ENCODE data around the gene EPSTI1.
"Not testable (repeated sequence)": the region's sequence is repeated elsewhere in the genome, so short reads cannot be mapped to it uniquely, and the experiment has no call there.

Gene EPSTI1

GRCh38 chr13:42991898-42992763 is at the start of gene EPSTI1:
EPSTI1 (minus strand) TSS chr13:42992241; CDS start chr13:42992165, 76 bp downstream.
- Mint-ChIP-seq H3K4me3 (peak within 1 kb of the TSS; percentile 88), H3K27ac (peak within 1 kb of the TSS; percentile 98), H3K36me3 (ENCODE audit: low read depth) (no peaks in the 10 kb centered on the region), H3K9me3 (no peaks in the 10 kb centered on the region), H3K27me3 (no peaks in the 10 kb centered on the region), H3K4me1 (ENCODE audit: low read depth) (peaks cover 71% of the 10 kb centered on the region)

DNA sequence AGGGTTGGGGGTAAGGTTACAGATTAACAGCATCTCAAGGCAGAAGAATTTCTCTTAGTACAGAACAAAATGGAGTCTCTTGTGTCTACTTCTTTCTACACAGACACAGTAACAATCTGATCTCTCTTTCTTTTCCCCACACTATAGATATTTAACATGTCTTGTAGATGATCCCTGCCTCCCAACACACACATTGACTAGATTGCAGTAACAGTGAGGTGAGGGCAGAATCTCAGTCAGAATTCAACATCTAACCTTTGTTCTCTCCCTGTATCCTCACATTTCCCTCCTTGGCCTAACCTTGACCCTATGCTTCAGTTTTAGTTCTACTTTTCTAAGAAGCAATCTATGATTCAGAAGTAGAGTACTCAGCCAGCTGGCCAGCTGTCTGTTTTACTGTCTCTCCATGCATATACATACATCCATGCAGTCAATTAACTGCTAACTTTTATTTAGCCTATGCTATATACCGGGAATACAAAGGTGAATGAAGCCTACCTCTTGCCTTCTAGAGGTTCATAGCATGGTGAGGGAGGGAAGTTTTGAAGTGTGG is 49.4 kb upstream of the EPSTI1 start:
- Mint-ChIP-seq H3K36me3 (ENCODE audit: low read depth) (peaks cover 4% of the 10 kb centered on the region), H3K4me3 (no peak overlapping the region), H3K9me3 (no peaks in the 10 kb centered on the region), H3K27me3 (no peaks in the 10 kb centered on the region), H3K4me1 (ENCODE audit: low read depth) (peaks cover 58% of the 10 kb centered on the region), H3K27ac (no peak overlapping the region)

GRCh38 chr13:43040581-43041368 is 48.7 kb upstream of the EPSTI1 start:
- not testable (repeated sequence) for H3K27me3 Mint-ChIP-seq; H3K36me3 Mint-ChIP-seq (ENCODE audit: low read depth); H3K27ac Mint-ChIP-seq; H3K4me3 Mint-ChIP-seq; H3K9me3 Mint-ChIP-seq
- peaks cover 52% of the 10 kb centered on the region for H3K4me1 Mint-ChIP-seq (ENCODE audit: low read depth)

GRCh38 chr13:43039966-43040365 is 47.9 kb upstream of the EPSTI1 start:
- Mint-ChIP-seq H3K27me3 (no peaks in the 10 kb centered on the region), H3K4me1 (ENCODE audit: low read depth) (peaks cover 44% of the 10 kb centered on the region)

GRCh38 chr13:43036351-43037250 is 44.6 kb upstream of the EPSTI1 start:
- Mint-ChIP-seq H3K4me1 (ENCODE audit: low read depth) (peaks cover 13% of the 10 kb centered on the region), H3K9me3 (peaks cover 4% of the 10 kb centered on the region), H3K27me3 (no peaks in the 10 kb centered on the region), H3K36me3 (ENCODE audit: low read depth) (peaks cover 15% of the 10 kb centered on the region), H3K27ac (no peak overlapping the region), H3K4me3 (no peak overlapping the region)

More at GRCh38 chr13:43039966-43040365, 47.9 kb upstream of the EPSTI1 start:
- Mint-ChIP-seq H3K4me3 (no peak overlapping the region), H3K36me3 (ENCODE audit: low read depth) (peaks cover 4% of the 10 kb centered on the region), H3K9me3 (no peaks in the 10 kb centered on the region), H3K27ac (no peak overlapping the region)

GRCh38 chr13:43033038-43033437 is 41.0 kb upstream of the EPSTI1 start:
- peaks cover 10% of the 10 kb centered on the region for H3K4me1 Mint-ChIP-seq (ENCODE audit: low read depth)
- H3K27me3 Mint-ChIP-seq = no peaks in the 10 kb centered on the region
- H3K9me3 Mint-ChIP-seq = peaks cover 4% of the 10 kb centered on the region
- H3K27ac Mint-ChIP-seq = no peak overlapping the region
- H3K4me3 Mint-ChIP-seq = no peak overlapping the region
- peaks cover 17% of the 10 kb centered on the region for H3K36me3 Mint-ChIP-seq (ENCODE audit: low read depth)

DNA sequence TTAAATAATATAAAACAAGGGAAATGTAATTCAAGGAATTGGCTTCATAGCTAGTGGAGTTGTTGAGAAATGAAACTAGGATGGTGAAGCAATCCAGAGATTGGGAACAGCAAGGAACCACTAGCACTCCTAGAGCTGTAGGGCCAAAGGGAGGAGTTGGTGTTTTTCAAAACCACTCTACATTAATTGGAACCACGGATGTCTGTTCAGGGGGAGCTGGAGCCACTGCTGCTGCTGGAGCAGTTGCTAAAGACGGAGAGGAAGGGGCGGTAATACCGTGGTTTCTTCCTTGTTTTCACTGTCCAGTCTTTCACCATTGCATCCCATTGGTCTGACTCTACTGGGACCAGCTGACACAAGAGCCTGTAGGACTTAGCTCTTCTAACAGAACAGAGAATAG is 39.8 kb upstream of the EPSTI1 start:
- peaks cover 4% of the 10 kb centered on the region for H3K9me3 Mint-ChIP-seq
- peaks cover 16% of the 10 kb centered on the region for H3K4me1 Mint-ChIP-seq (ENCODE audit: low read depth)
- H3K36me3 Mint-ChIP-seq (ENCODE audit: low read depth) = peaks cover 20% of the 10 kb centered on the region
- H3K27me3 Mint-ChIP-seq = no peaks in the 10 kb centered on the region
- no peak overlapping the region for H3K27ac Mint-ChIP-seq
- H3K4me3 Mint-ChIP-seq = no peak overlapping the region

DNA sequence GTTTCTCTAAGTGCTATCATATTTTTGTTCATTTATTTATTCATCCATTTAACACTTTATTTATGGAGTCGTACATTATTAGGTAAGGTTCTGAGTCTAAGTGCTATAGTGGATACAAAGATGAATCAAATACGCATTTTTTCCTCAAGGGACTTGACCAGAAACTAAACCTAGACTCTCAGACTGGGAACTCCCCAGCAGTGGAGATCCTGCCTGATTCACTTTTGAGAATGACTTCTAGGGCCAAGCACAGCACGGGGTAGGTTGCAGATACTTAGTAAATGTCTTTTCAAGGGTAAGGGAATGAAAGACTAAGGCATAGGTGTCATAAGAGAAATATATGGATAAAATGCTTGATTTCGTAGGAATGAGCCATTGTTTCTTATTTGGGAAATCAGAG is 38.5 kb upstream of the EPSTI1 start:
- Mint-ChIP-seq H3K4me1 (ENCODE audit: low read depth) (peaks cover 16% of the 10 kb centered on the region), H3K9me3 (peaks cover 4% of the 10 kb centered on the region), H3K4me3 (no peak overlapping the region), H3K27me3 (no peaks in the 10 kb centered on the region), H3K36me3 (ENCODE audit: low read depth) (peaks cover 20% of the 10 kb centered on the region), H3K27ac (no peak overlapping the region)

- no peak overlapping the region for H3K4me3 Mint-ChIP-seq
- H3K4me1 Mint-ChIP-seq (ENCODE audit: low read depth) = peaks cover 36% of the 10 kb centered on the region
- no peaks in the 10 kb centered on the region for H3K27me3 Mint-ChIP-seq
- H3K9me3 Mint-ChIP-seq = no peaks in the 10 kb centered on the region
- H3K27ac Mint-ChIP-seq = no peak overlapping the region
- H3K36me3 Mint-ChIP-seq (ENCODE audit: low read depth) = peaks cover 9% of the 10 kb centered on the region
Measured at GRCh38 chr13:43026262-43026661, 34.2 kb upstream of the EPSTI1 start.

GRCh38 chr13:43023289-43023963 is 31.4 kb upstream of the EPSTI1 start, which contains the start of gene DNAJC15:
DNAJC15 (plus strand) TSS chr13:43023586; CDS start chr13:43023627, 41 bp downstream.
- Mint-ChIP-seq H3K27me3 (no peaks in the 10 kb centered on the region), H3K27ac (peak within 1 kb of the TSS; percentile 94), H3K4me3 (peak within 1 kb of the TSS; percentile 96), H3K9me3 (no peaks in the 10 kb centered on the region), H3K4me1 (ENCODE audit: low read depth) (peaks cover 29% of the 10 kb centered on the region), H3K36me3 (ENCODE audit: low read depth) (peaks cover 7% of the 10 kb centered on the region)

DNA sequence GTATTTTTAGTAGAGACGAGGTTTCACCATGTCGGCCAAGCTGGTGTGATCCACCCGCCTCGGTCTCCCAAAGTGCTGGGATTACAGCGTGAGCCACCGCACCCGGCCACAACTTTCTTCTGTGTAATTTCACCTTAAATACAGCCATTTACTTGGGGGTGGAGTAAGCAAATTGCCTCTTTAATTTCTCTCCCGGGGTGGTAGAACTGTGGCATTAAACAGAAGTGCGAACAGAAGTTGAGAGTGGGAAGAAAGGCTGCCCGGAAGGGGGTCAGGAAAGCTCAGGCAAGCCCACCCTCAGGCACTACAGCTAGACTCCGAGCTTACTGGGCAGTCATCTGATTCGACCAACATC is 30.9 kb upstream of the EPSTI1 start:
- peak overlapping the region; percentile 94 for H3K27ac Mint-ChIP-seq
- peaks cover 2% of the 10 kb centered on the region for H3K36me3 Mint-ChIP-seq (ENCODE audit: low read depth)
- peak overlapping the region; percentile 96 for H3K4me3 Mint-ChIP-seq
- no peaks in the 10 kb centered on the region for H3K9me3 Mint-ChIP-seq
- peaks cover 25% of the 10 kb centered on the region for H3K4me1 Mint-ChIP-seq (ENCODE audit: low read depth)
- no peaks in the 10 kb centered on the region for H3K27me3 Mint-ChIP-seq

DNA sequence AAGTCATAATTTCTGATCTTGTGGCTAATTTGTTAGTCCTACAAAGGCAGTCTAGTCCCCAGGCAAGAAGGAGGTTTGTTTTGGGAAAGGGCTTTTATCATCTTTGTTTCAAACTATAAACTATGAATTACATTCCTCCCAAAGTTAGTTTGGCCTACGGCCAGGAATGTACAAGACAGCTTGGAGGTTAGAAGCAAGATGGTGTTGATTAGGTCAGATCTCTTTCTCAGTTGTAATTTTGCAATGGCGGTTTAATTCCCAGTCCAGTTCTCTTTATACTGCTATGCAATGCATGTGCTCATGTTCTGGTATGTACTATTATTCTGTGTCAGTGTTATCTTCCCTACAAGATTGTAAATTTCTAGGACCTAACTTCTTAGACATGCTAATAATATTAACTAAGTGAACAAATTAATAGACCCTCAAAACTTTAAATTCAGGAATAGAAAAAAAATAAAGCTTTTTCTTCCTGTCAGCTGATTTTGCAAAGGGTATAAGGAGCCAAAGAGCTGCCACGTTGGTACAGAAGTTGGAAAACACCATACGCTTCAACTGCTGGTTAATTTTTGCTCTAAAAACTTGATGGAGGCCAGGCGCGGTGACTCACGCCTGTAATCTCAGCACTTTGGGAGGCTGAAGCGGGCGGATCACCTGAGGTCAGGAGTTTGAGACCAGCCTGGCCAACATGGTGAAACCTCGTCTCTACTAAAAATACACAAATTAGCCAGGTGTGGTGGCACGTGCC is 30.1 kb upstream of the EPSTI1 start:
- Mint-ChIP-seq H3K9me3 (no peaks in the 10 kb centered on the region), H3K4me1 (ENCODE audit: low read depth) (peaks cover 21% of the 10 kb centered on the region), H3K4me3 (no peak overlapping the region), H3K36me3 (ENCODE audit: low read depth) (no peaks in the 10 kb centered on the region), H3K27ac (no peak overlapping the region), H3K27me3 (no peaks in the 10 kb centered on the region)

GRCh38 chr13:43020794-43021193 is 28.8 kb upstream of the EPSTI1 start:
- no peaks in the 10 kb centered on the region for H3K36me3 Mint-ChIP-seq (ENCODE audit: low read depth)
- no peak overlapping the region for H3K27ac Mint-ChIP-seq
- H3K27me3 Mint-ChIP-seq = no peaks in the 10 kb centered on the region
- no peaks in the 10 kb centered on the region for H3K9me3 Mint-ChIP-seq
- H3K4me3 Mint-ChIP-seq = no peak overlapping the region
- H3K4me1 Mint-ChIP-seq (ENCODE audit: low read depth) = peaks cover 20% of the 10 kb centered on the region

Data from stimulated activated naive CD8-positive, alpha-beta T cell treated with anti-CD3 and anti-CD28 coated beads, Interleukin-15, Interleukin-2, amounts not matched to agents 100 ng/mL and 50 ng/mL, for 24 hours (primary cell).